ENCODE results near the gene GNA14. TPM values are rescaled to one million over a fixed set of nuclear protein-coding genes. Genes with fewer than 3 reads are reported as not detected.

GNA14 gene
- polyA plus RNA-seq, 1 experiment, result 0.22 TPM

DNA sequence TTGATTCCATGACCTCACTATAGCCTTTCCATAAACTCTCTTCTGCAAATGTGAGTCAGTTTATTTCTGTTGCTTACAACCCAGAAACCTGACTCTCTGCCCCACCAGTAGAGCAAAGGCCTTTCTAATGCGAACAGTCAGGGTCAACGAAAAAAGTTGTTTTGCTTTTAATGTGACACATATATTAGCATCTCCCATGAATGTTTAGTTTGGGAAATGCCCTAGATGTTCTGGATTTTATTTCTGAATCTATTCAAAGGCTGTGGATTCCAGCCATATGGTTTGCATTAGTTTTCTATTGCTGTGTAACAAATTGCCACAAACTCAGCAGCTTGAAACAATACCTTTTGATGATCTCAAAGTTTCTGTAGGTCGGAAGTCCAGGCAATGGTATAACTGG, 193.5 kb downstream of the GNA14 start:
- TF ChIP-seq, protein P1, sequence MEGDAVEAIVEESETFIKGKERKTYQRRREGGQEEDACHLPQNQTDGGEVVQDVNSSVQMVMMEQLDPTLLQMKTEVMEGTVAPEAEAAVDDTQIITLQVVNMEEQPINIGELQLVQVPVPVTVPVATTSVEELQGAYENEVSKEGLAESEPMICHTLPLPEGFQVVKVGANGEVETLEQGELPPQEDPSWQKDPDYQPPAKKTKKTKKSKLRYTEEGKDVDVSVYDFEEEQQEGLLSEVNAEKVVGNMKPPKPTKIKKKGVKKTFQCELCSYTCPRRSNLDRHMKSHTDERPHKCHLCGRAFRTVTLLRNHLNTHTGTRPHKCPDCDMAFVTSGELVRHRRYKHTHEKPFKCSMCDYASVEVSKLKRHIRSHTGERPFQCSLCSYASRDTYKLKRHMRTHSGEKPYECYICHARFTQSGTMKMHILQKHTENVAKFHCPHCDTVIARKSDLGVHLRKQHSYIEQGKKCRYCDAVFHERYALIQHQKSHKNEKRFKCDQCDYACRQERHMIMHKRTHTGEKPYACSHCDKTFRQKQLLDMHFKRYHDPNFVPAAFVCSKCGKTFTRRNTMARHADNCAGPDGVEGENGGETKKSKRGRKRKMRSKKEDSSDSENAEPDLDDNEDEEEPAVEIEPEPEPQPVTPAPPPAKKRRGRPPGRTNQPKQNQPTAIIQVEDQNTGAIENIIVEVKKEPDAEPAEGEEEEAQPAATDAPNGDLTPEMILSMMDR (IDR thresholded peaks at IDR 0.05; ENCODE audit: insufficient read depth, low read depth, low read length), result no peak
- no peaks in the 10 kb centered on the region for H3K36me3 ChIP-seq (ENCODE audit: control insufficient read depth, insufficient read depth, low read length)
- CTCF ChIA-PET, result interaction anchor here (1.0 to 9.3 kb wide), 6 partner anchors 12 to 663 kb away, joined by 3 to 91 read pairs (median 29); no protein-coding TSS in a partner anchor
- POLR2A ChIA-PET, result no interaction called here
- H3K27me3 ChIP-seq (ENCODE audit: control insufficient read depth, insufficient read depth, low read length), result no peaks in the 10 kb centered on the region
- peak; percentile 58 for DNase-seq (ENCODE audit: low read depth)
- no peak overlapping the region for H3K4me3 ChIP-seq (ENCODE audit: low read depth, low read length)

DNA sequence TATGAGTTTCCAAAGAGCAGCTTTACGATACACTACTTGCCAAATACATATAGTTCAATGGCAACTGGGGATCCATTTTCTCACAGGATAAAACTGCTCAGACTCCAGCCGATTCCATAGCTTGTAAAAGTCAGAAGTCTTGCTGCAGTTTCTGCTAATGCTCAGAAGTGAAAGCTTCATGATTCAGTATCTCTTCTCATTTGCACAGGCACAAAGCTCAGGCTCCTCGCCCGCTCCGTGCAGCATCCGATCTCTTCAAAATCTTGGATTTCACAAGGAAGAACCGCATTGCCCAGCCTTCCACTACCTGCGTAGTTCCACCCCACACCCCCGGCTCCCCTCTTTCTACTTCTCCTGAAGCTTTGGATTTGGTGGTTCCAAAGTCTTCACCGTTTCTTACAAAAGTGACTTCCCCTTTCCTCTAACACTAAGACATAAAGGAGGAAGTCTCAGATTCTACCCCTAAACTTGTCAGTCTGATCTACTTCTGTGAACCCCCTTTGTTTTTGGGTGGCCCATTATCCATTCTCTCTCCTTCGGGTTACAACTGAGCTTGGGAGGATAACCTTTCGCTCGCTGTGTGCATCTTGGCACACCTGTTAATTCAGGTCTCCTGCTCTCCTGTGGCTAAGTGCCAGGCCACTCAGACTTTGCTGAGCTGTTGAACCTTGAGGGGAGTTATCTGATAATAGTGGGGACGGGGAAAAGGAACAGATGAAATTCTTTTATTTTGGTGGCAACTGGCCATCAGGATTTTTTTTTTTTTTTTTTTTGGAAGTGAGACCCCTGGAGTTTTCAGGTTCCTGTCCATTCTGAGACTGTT, 194.1 kb downstream of the GNA14 start:
- no peak for DNase-seq (ENCODE audit: low read depth)
- no peaks in the 10 kb centered on the region for H3K27me3 ChIP-seq (ENCODE audit: control insufficient read depth, insufficient read depth, low read length)
- TF ChIP-seq, protein P1 (IDR thresholded peaks at IDR 0.05; ENCODE audit: insufficient read depth, low read depth, low read length), result no peak
- no peak overlapping the region for H3K4me3 ChIP-seq (ENCODE audit: low read depth, low read length)
- H3K36me3 ChIP-seq (ENCODE audit: control insufficient read depth, insufficient read depth, low read length), result no peaks in the 10 kb centered on the region
- ChIA-PET CTCF (interaction anchor here (0.7 to 9.3 kb wide), 6 partner anchors 11 to 667 kb away, joined by 3 to 91 read pairs (median 29); no protein-coding TSS in a partner anchor), POLR2A (no interaction called here)

DNA sequence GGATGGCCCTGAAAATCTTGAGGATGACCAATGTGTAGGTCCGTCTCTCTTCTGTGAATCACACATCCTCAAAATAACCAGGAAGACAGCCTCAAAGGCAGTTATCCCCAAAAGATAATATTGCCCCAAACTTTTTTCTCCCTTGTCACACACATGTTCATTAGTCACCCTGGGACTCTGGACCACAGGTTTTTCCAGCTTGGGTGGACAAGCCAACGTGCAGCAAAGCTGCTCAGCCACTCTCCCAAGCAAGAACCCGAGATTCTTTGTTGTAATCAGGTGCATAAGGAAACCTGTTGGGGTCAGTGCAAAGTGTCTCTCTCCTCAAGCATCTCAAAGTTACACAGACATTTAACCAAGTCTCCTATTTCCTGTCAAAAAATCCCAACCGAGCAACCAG, 196.6 kb downstream of the GNA14 start:
- Histone ChIP-seq H3K4me3 (ENCODE audit: low read depth, low read length) (no peak overlapping the region), H3K36me3 (ENCODE audit: control insufficient read depth, insufficient read depth, low read length) (no peaks in the 10 kb centered on the region), H3K27me3 (ENCODE audit: control insufficient read depth, insufficient read depth, low read length) (no peaks in the 10 kb centered on the region)
- ChIA-PET POLR2A (no interaction called here), CTCF (interaction anchor here (1.4 to 1.7 kb wide), 2 partner anchors 9 to 18 kb away, joined by 4 to 5 read pairs; no protein-coding TSS in a partner anchor)
- no peak for DNase-seq (ENCODE audit: low read depth)
- TF ChIP-seq, protein P1 (IDR thresholded peaks at IDR 0.05; ENCODE audit: insufficient read depth, low read depth, low read length), result no peak

DNA sequence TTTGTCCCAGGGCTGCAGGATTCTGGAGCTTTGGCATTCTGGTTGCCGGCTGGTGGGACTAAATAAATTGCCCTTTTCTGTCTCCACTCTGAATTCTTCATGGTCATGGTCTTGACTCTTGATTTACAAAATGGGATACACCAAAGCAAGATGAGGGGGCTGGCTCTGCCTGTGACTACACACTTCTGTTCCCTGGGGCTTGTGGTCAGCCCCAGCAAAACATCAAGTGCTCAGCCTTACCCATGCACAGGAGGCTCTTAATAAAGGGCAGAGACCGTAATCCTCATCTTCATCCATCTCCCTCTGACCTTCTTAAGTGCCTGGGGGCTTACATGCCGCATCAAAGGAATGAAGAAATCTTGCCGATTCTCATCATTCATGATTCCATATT, 198.0 kb downstream of the GNA14 start:
- Histone ChIP-seq H3K36me3 (ENCODE audit: control insufficient read depth, insufficient read depth, low read length) (no peaks in the 10 kb centered on the region), H3K4me3 (ENCODE audit: low read depth, low read length) (no peak overlapping the region), H3K27me3 (ENCODE audit: control insufficient read depth, insufficient read depth, low read length) (no peaks in the 10 kb centered on the region)
- CTCF ChIA-PET, result interaction anchor here (0.6 to 1.7 kb wide), 2 partner anchors 8 to 316 kb away, joined by 4 to 5 read pairs; no protein-coding TSS in a partner anchor
- POLR2A ChIA-PET, result no interaction called here
- no peak for DNase-seq (ENCODE audit: low read depth)
- TF ChIP-seq, protein P1 (IDR thresholded peaks at IDR 0.05; ENCODE audit: insufficient read depth, low read depth, low read length), result no peak

DNA sequence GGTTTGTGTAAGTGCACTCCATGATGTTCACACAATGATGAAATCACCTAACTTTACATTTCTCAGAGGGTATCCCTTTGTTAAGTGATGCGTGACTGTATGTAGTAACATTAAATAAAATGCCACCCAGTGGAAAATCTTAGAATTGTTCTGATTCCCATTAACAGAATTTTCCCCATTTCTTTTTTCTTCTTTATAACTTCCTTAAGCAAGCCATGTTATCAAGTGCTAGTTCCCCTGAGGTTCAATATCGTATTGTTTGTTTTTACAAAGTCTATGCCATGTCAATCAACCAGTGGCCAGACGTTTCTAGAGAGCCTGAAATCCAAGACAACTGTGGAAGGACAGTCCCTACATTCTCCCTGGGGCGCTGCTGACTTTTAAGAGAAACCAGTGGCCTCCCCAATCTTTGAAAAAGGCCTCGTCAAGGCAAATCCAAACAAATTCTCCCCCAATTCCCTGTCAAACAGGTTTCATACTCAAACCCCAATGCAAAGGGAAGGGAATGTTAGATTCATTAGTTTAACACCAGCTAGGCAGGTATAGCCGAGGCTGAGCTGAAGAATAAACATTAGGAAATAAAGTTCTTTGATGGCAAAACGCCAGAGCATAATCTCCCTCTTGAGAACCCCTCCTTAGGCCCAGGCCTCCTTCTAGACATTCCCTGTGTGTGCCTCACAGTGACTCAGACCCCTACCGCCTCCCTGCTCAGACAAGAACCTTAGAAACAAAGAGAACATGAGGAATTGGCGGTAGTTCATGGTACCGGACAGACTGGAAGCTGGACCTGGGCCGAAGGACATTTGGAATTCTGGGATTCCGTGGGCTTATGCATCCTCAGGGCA, 198.7 kb downstream of the GNA14 start:
- CTCF ChIA-PET, result interaction anchor here (0.6 kb wide), 1 partner anchor 316 kb away, joined by 5 read pairs; no protein-coding TSS in a partner anchor
- no peak overlapping the region for H3K4me3 ChIP-seq (ENCODE audit: low read depth, low read length)
- no peak for DNase-seq (ENCODE audit: low read depth)
- H3K36me3 ChIP-seq (ENCODE audit: control insufficient read depth, insufficient read depth, low read length), result no peaks in the 10 kb centered on the region
- POLR2A ChIA-PET, result no interaction called here
- TF ChIP-seq, protein P1 (IDR thresholded peaks at IDR 0.05; ENCODE audit: insufficient read depth, low read depth, low read length), result peak; percentile 26; the same call in 1 of the 2 replicates
- no peaks in the 10 kb centered on the region for H3K27me3 ChIP-seq (ENCODE audit: control insufficient read depth, insufficient read depth, low read length)
